ENCODE measurements around the gene PROM1.

The PROM1 gene

DNA sequence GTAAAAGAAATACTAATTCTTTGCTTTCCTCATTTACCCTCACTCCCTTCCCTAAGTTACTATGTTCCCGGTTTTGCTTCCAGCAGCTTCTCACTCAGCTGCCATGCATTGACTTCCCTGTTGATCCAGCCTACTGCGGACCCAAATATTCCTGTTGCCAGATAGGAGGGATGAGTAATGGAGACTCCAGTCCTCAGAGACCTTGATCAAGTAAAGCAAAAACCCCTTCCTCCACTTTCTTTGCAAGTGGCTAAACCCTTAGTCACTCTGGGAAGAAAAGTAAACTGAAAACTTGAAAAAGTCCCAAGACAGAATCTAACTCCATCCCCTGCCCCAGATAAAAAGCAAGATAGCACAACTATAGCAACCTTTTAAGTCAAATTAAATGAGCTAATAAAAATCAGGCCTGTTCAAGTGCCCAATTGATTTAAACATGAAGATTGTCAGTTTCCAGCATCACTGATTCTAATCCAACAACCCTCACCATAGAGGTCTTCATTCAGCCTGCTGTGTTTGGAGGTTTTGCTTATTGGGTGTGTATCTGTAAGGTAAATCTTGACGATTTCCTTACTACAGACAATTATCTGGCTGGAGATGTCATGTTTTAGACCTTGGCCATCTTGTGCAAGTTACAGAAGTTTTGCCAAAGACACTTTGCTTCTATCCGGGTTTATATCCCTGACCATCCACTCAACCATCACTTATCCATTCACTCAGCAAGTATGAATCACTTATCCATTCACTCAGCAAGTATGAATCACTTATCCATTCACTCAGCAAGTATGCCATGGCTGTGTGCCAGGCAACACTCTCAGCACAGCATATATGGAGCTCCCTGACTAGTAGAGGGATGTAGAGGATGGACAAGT, 162.9 kb downstream of the PROM1 start:
- peak; percentile 91 for DNase-seq (ENCODE audit: low read depth, low spot score)
- peak overlapping the region; percentile 90 for H3K27ac ChIP-seq

DNA sequence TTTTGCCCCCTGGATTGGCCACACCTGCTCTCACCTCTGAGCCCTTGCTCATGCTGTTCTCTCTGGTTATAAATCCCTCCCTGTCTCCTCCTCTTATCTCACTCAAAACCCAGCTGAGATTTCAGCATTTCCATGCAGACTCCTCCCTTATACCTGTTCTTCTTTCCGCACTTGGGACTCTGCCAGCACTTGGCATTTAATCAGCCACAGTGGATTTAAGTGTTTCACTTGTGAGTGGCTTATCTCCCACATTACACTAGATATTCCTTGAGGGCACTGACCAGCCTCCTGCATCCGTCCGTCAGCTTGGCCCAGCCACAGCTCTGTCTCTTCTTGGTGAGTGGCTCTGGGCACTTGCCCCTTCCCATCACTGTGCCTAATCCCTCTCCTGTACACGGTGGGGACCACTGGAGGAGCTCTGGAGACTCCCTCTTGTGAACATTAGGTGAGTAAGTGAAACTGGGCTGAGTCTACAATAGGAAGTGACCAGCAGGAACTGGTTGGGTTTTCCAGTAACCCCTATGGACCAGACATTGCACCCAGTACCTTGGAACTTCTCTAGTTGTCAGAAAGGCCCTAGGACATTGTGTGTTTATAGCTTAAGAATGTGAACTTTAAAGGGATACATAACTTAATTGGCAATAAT, 165.2 kb downstream of the PROM1 start:
- peak overlapping the region; percentile 90 for H3K27ac ChIP-seq
- no peak for DNase-seq (ENCODE audit: low read depth, low spot score)

All from epithelial cell of prostate (primary cell).